Stimulated activated naive CD4-positive, alpha-beta T cell treated with Interleukin-2 at 50 U/mL for 16 hours (primary cell): ENCODE measurements around the gene LRP1-AS.

ENCODE experiments used
- DNase-seq: peaks from one replicate; lab custom pipeline; 2025; lab: John Stamatoyannopoulos, UW

The LRP1-AS gene

GRCh38 chr12:57180321-57180989 lies 33.0 kb upstream of the LRP1-AS start:
- DNase-seq: no peak

- DNase-seq: no peak
These were observed 32.1 kb upstream of the LRP1-AS start for GRCh38 chr12:57179331-57180086.

- DNase-seq: no peak
These were observed 30.8 kb upstream of the LRP1-AS start for GRCh38 chr12:57178213-57178612.

GRCh38 chr12:57177354-57177753 lies 29.9 kb upstream of the LRP1-AS start:
- DNase-seq: no peak

- no peak for DNase-seq
These were observed 29.4 kb upstream of the LRP1-AS start for GRCh38 chr12:57176846-57177245.

GRCh38 chr12:57176139-57176477 lies 28.7 kb upstream of the LRP1-AS start:
- DNase-seq: no peak

- no peak for DNase-seq
These were observed 28.2 kb upstream of the LRP1-AS start for GRCh38 chr12:57175428-57176138.

GRCh38 chr12:57173683-57174082 lies 26.3 kb upstream of the LRP1-AS start:
- DNase-seq: no peak

GRCh38 chr12:57173089-57173488 lies 25.7 kb upstream of the LRP1-AS start:
- no peak for DNase-seq

- DNase-seq: no peak
These were observed 24.2 kb upstream of the LRP1-AS start for GRCh38 chr12:57171668-57172067.

GRCh38 chr12:57170927-57171326 lies 23.5 kb upstream of the LRP1-AS start:
- no peak for DNase-seq

GRCh38 chr12:57170408-57170807 lies 23.0 kb upstream of the LRP1-AS start:
- no peak for DNase-seq

GRCh38 chr12:57169969-57170368 lies 22.6 kb upstream of the LRP1-AS start:
- no peak for DNase-seq

- DNase-seq: no peak
These were observed 21.8 kb upstream of the LRP1-AS start for GRCh38 chr12:57169046-57169795.

- DNase-seq: no peak
These were observed 20.6 kb upstream of the LRP1-AS start for GRCh38 chr12:57168058-57168457.

- peak; percentile 14 for DNase-seq
These were observed 19.6 kb upstream of the LRP1-AS start for GRCh38 chr12:57166971-57167371.

GRCh38 chr12:57165741-57166140 lies 18.3 kb upstream of the LRP1-AS start:
- no peak for DNase-seq

- no peak for DNase-seq
These were observed 17.7 kb upstream of the LRP1-AS start for GRCh38 chr12:57164966-57165625.

GRCh38 chr12:57164454-57164853 lies 17.0 kb upstream of the LRP1-AS start:
- no peak for DNase-seq

- no peak for DNase-seq
These were observed 15.2 kb upstream of the LRP1-AS start for GRCh38 chr12:57162553-57163125.

GRCh38 chr12:57161491-57161890 lies 14.1 kb upstream of the LRP1-AS start:
- DNase-seq: no peak

GRCh38 chr12:57160741-57161140 lies 13.3 kb upstream of the LRP1-AS start:
- DNase-seq: no peak
